ENCODE measurements around the gene P4HTM. TPM values are rescaled to one million over a fixed set of nuclear protein-coding genes. Genes with fewer than 3 reads are reported as not detected.

Gene P4HTM
- total and polyA plus RNA-seq, 2 donors (not counting 3 experiments of a cell fraction or from before 2014, with no cell fraction given): 23.0 to 32.7 TPM

GRCh38 chr3:49017971-49018706 is 28.1 kb downstream of the P4HTM start, which contains the start of gene DALRD3:
Gene DALRD3, minus strand, starts transcription at chr3:49018580. Its CDS starts 16 bp downstream, at chr3:49018564.
- H3K36me3 ChIP-seq (ENCODE audit: control insufficient read depth in 2 of 2, extremely low read depth in 1 of 2, insufficient read depth in 2 of 2, low read length in 2 of 2): peaks cover 5 to 34% of the 10 kb centered on the region in 2 experiments
- BruUV-seq (replicated peaks): no TSS peak

GRCh38 chr3:49018707-49019006 is 28.6 kb downstream of the P4HTM start:
- ChIA-PET CTCF (interaction anchor here (8.3 kb wide), 1 partner anchor 31 kb away, joined by 127 read pairs; the partner anchor contains the start of gene P4HTM), POLR2A (interaction anchor here (4.2 kb wide), 1 partner anchor 11 kb away, joined by 17 read pairs; the partner anchor contains the start of gene WDR6)
- Histone ChIP-seq H3K27me3 (ENCODE audit: control insufficient read depth in 2 of 2, insufficient read depth in 2 of 2, low read length in 2 of 2) (no peaks in the 10 kb centered on the region), H3K36me3 (ENCODE audit: control insufficient read depth in 2 of 2, extremely low read depth in 1 of 2, insufficient read depth in 2 of 2, low read length in 2 of 2) (peaks cover 5 to 30% of the 10 kb centered on the region in 2 experiments), H3K4me1 (ENCODE audit: control insufficient read depth, extremely low read depth, insufficient read depth, low read length) (peaks cover 31% of the 10 kb centered on the region), H3K4me3 (replicated peaks in 1 of 3; ENCODE audit: insufficient read depth in 1 of 3, low read depth in 1 of 3, low read length in 3 of 3) (peak overlapping the region; percentile 69 to 78 (median 70)), H3K9ac (replicated peaks; ENCODE audit: extremely low read depth, insufficient read depth, low read length) (peak overlapping the region; percentile 59), H3K9me1 (replicated peaks; ENCODE audit: control insufficient read depth, extremely low read depth, insufficient read depth, low read length) (no peaks in the 10 kb centered on the region), H3K27ac (ENCODE audit: insufficient read depth, low read depth, low read length) (peak overlapping the region; percentile 36), H3K4me2 (ENCODE audit: insufficient read depth, low read length) (peak overlapping the region; percentile 68), H3K9me3 (replicated peaks; ENCODE audit: control insufficient read depth, insufficient read depth, low read length) (no peaks in the 10 kb centered on the region), H4K20me1 (replicated peaks; ENCODE audit: control insufficient read depth, extremely low read depth, insufficient read depth, low read length) (no peaks in the 10 kb centered on the region), H3K79me2 (ENCODE audit: control insufficient read depth, insufficient read depth, low read length) (peaks cover 23% of the 10 kb centered on the region), H2AFZ (ENCODE audit: low read depth, low read length) (peak overlapping the region; percentile 56)
- intact Hi-C loops (cut with micrococcal nuclease) (no loop called here), dilution Hi-C loops (cut with MboI; ENCODE audit: extremely low pct_ligation_motif_present, low sequenced_read_pairs) (no loop called here)
- DNase-seq (ENCODE audit: low read depth, low spot score) (no peak), FAIRE-seq (no peak)
- TF ChIP-seq POLR2A (IDR thresholded peaks at IDR 0.05; ENCODE audit: low read depth, low read length): peak; percentile 22
- TF ChIP-seq EZH2 (IDR thresholded peaks at IDR 0.05; ENCODE audit: borderline replicate concordance, low read depth, low read length, severe bottlenecking): no peak
- no TSS peak for BruUV-seq (replicated peaks)

More at GRCh38 chr3:49017971-49018706, 28.1 kb downstream of the P4HTM start, which contains the start of gene DALRD3:
- DNase-seq (ENCODE audit: low read depth, low spot score) (peak; percentile 68), FAIRE-seq (peak; percentile 70)
- Histone ChIP-seq H4K20me1 (replicated peaks; ENCODE audit: control insufficient read depth, extremely low read depth, insufficient read depth, low read length) (no peaks in the 10 kb centered on the region), H3K4me2 (ENCODE audit: insufficient read depth, low read length) (peak within 1 kb of the TSS; percentile 68), H3K27ac (ENCODE audit: insufficient read depth, low read depth, low read length) (peak within 1 kb of the TSS; percentile 36), H3K79me2 (ENCODE audit: control insufficient read depth, insufficient read depth, low read length) (peaks cover 21% of the 10 kb centered on the region), H3K9me1 (replicated peaks; ENCODE audit: control insufficient read depth, extremely low read depth, insufficient read depth, low read length) (no peaks in the 10 kb centered on the region), H3K9me3 (replicated peaks; ENCODE audit: control insufficient read depth, insufficient read depth, low read length) (no peaks in the 10 kb centered on the region), H3K4me3 (replicated peaks in 1 of 3; ENCODE audit: insufficient read depth in 1 of 3, low read depth in 1 of 3, low read length in 3 of 3) (peak within 1 kb of the TSS; percentile 69 to 78 (median 70)), H2AFZ (ENCODE audit: low read depth, low read length) (peak within 1 kb of the TSS; percentile 56), H3K4me1 (ENCODE audit: control insufficient read depth, extremely low read depth, insufficient read depth, low read length) (peaks cover 29% of the 10 kb centered on the region), H3K27me3 (ENCODE audit: control insufficient read depth in 2 of 2, insufficient read depth in 2 of 2, low read length in 2 of 2) (no peaks in the 10 kb centered on the region), H3K9ac (replicated peaks; ENCODE audit: extremely low read depth, insufficient read depth, low read length) (peak within 1 kb of the TSS; percentile 59)
- CTCF ChIA-PET: interaction anchor here (1.4 to 8.3 kb wide), 2 partner anchors 11 to 30 kb away, joined by 10 to 127 read pairs; partner anchors contain the start of genes P4HTM and WDR6
- intact Hi-C loops (cut with micrococcal nuclease) (no loop called here), dilution Hi-C loops (cut with MboI; ENCODE audit: extremely low pct_ligation_motif_present, low sequenced_read_pairs) (no loop called here)
- TF ChIP-seq POLR2A (IDR thresholded peaks at IDR 0.05; ENCODE audit: low read depth, low read length) (peak; percentile 70), MYC (IDR thresholded peaks at IDR 0.05; ENCODE audit: low read depth, low read length) (no peak), POLR2AphosphoS5 (IDR thresholded peaks at IDR 0.05; ENCODE audit: insufficient read depth, low read depth, low read length) (peak; percentile 65)
- POLR2A ChIA-PET: interaction anchor here (0.9 to 4.2 kb wide), 2 partner anchors 10 to 11 kb away, joined by 4 to 17 read pairs; partner anchors contain the start of genes IMPDH2 and WDR6

All from endothelial cell of umbilical vein (primary cell).